H9 (cell line): ENCODE measurements around the gene KCNK1. TPM values are rescaled to one million over a fixed set of nuclear protein-coding genes. Genes with fewer than 3 reads are reported as not detected.
"Not testable (repeated sequence)": the region's sequence is repeated elsewhere in the genome, so short reads cannot be mapped to it uniquely, and the experiment has no call there.

Experiments used
- DNase-seq: peaks from one replicate; pipeline ENCODE4 v3.0.0-alpha.2; 2017
- H2AFZ ChIP-seq: one replicate; pipeline ENCODE4 v1.6.1; 2013; ENCODE audit warnings: mild to moderate bottlenecking, low read length, control low read depth, moderate library complexity
- H2AK5ac ChIP-seq: 2 replicates; pipeline ENCODE4 v1.6.1; 2013; ENCODE audit warnings: low read length, control low read depth, mixed read lengths; ENCODE audit not compliant: insufficient read length
- H2BK120ac ChIP-seq: one replicate; pipeline ENCODE4 v1.6.1; 2013; ENCODE audit warnings: low read depth, mild to moderate bottlenecking, low read length, control low read depth, inconsistent platforms; ENCODE audit not compliant: poor library complexity, severe bottlenecking
- H2BK12ac ChIP-seq: 2 replicates; pipeline ENCODE4 v1.6.1; 2013; ENCODE audit warnings: low read length, control low read depth, mixed read lengths, low read depth; ENCODE audit not compliant: insufficient read length
- H2BK15ac ChIP-seq: 2 replicates; pipeline ENCODE4 v1.6.1; 2013; ENCODE audit warnings: low read depth, low read length, control low read depth
- H2BK20ac ChIP-seq: one replicate; pipeline ENCODE4 v1.6.1; 2013; ENCODE audit warnings: low read depth, mild to moderate bottlenecking, low read length, control low read depth, inconsistent platforms; ENCODE audit not compliant: poor library complexity, severe bottlenecking
- H2BK5ac ChIP-seq: 2 replicates; pipeline ENCODE4 v1.6.1; 2013; ENCODE audit warnings: low read length, control low read depth, mixed read lengths; ENCODE audit not compliant: insufficient read length
- H3K14ac ChIP-seq: 2 replicates; pipeline ENCODE4 v1.6.1; 2013; ENCODE audit warnings: low read length, control low read depth; ENCODE audit not compliant: insufficient read depth
- H3K18ac ChIP-seq: 2 replicates; pipeline ENCODE4 v1.6.1; 2013; ENCODE audit warnings: low read depth, mild to moderate bottlenecking, mixed read lengths, low read length, control low read depth; ENCODE audit not compliant: insufficient read length
- H3K23ac ChIP-seq: 2 replicates; pipeline ENCODE4 v1.6.1; 2013; ENCODE audit warnings: low read length, control low read depth, mixed read lengths, low read depth; ENCODE audit not compliant: insufficient read length
- H3K23me2 ChIP-seq: 2 replicates; pipeline ENCODE4 v1.6.1; 2013; ENCODE audit warnings: low read depth, mild to moderate bottlenecking, mixed read lengths, low read length, control low read depth; ENCODE audit not compliant: insufficient read length, poor library complexity, severe bottlenecking
- H3K27ac ChIP-seq: 2 replicates; pipeline ENCODE4 v1.5.1; 2013; ENCODE audit warnings: low read length, control low read depth, mixed read lengths, low read depth; ENCODE audit not compliant: insufficient read length
- H3K27me3 ChIP-seq: 2 replicates; pipeline ENCODE4 v1.6.1; 2013; ENCODE audit warnings: low read length, control low read depth, inconsistent platforms; ENCODE audit not compliant: insufficient read depth
- H3K4ac ChIP-seq: 2 replicates; pipeline ENCODE4 v1.6.1; 2013; ENCODE audit warnings: low read depth, mild to moderate bottlenecking, control low read depth, inconsistent platforms, low read length, moderate library complexity
- H3K4me1 ChIP-seq: 2 replicates; pipeline ENCODE4 v1.6.1; 2013; ENCODE audit warnings: low read length, control low read depth, inconsistent platforms; ENCODE audit not compliant: insufficient read depth
- H3K4me2 ChIP-seq: 2 replicates; pipeline ENCODE4 v1.6.1; 2013; ENCODE audit warnings: low read length, control low read depth, mixed read lengths; ENCODE audit not compliant: insufficient read length, insufficient read depth
- H3K56ac ChIP-seq: 2 replicates; pipeline ENCODE4 v1.6.1; 2013; ENCODE audit warnings: low read depth, mild to moderate bottlenecking, mixed read lengths, low read length, control low read depth; ENCODE audit not compliant: insufficient read length
- H3K79me1 ChIP-seq: 2 replicates; pipeline ENCODE4 v1.6.1; 2013; ENCODE audit warnings: low read depth, mild to moderate bottlenecking, moderate library complexity, low read length, control low read depth, inconsistent platforms; ENCODE audit not compliant: insufficient read depth, poor library complexity, severe bottlenecking
- H3K79me2 ChIP-seq: 2 replicates; pipeline ENCODE4 v1.6.1; 2013; ENCODE audit warnings: low read length, control low read depth, inconsistent platforms; ENCODE audit not compliant: insufficient read depth
- H3K9ac ChIP-seq: 2 replicates; pipeline ENCODE4 v1.6.1; 2013; ENCODE audit warnings: low read length, control low read depth, mixed read lengths; ENCODE audit not compliant: insufficient read length; ENCODE audit errors: extremely low read depth
- H3K9me3 ChIP-seq: one replicate; pipeline ENCODE4 v1.6.1; 2013; ENCODE audit warnings: low read depth, low read length, inconsistent platforms; ENCODE audit not compliant: control insufficient read depth
- H3T11ph ChIP-seq: one replicate; pipeline ENCODE4 v1.6.1; 2013; ENCODE audit warnings: mild to moderate bottlenecking, low read length, control low read depth, inconsistent platforms
- H4K20me1 ChIP-seq: one replicate; pipeline ENCODE4 v1.6.1; 2013; ENCODE audit not compliant: control insufficient read depth, insufficient read length, insufficient read depth
- H4K5ac ChIP-seq: 2 replicates; pipeline ENCODE4 v1.6.1; 2013; ENCODE audit warnings: low read depth, mild to moderate bottlenecking, mixed read lengths, low read length, control low read depth; ENCODE audit not compliant: insufficient read length
- H4K8ac ChIP-seq: replicated peaks from 2 replicates; pipeline ENCODE4 v1.6.1; 2013; ENCODE audit warnings: low read length, control low read depth, mixed read lengths, low read depth; ENCODE audit not compliant: insufficient read length
- H4K91ac ChIP-seq: 2 replicates; pipeline ENCODE4 v1.6.1; 2013; ENCODE audit warnings: low read depth, mild to moderate bottlenecking, moderate library complexity, mixed read lengths, low read length, control low read depth; ENCODE audit not compliant: insufficient read length
- H3K27ac Mint-ChIP-seq, 3 experiments: 2 replicates in 2 of 3; 3 replicates in 1 of 3; pipeline ENCODE4 v1.8.0; 2020 to 2021; ENCODE audit warnings: mixed read lengths in 3 of 3, mild to moderate bottlenecking in 1 of 3, moderate library complexity in 1 of 3
- H3K27me3 Mint-ChIP-seq: 2 replicates; pipeline ENCODE4 v1.8.0; 2021; ENCODE audit warnings: low read depth, mild to moderate bottlenecking, moderate library complexity, mixed read lengths
- H3K36me3 Mint-ChIP-seq, 3 experiments: 2 replicates in 2 of 3; 3 replicates in 1 of 3; pipeline ENCODE4 v1.8.0; 2020 to 2021; ENCODE audit warnings: low read depth in 3 of 3, mixed read lengths in 3 of 3; ENCODE audit not compliant: insufficient read depth in 1 of 3
- H3K4me1 Mint-ChIP-seq, 2 experiments: 2 replicates each; pipeline ENCODE4 v1.8.0; 2020; ENCODE audit warnings: mixed read lengths in 2 of 2
- H3K4me3 Mint-ChIP-seq, 2 experiments: 2 replicates in 1 of 2; 3 replicates in 1 of 2; pipeline ENCODE4 v1.8.0; 2020 to 2021; ENCODE audit warnings: mild to moderate bottlenecking in 2 of 2, mixed read lengths in 2 of 2, moderate library complexity in 1 of 2
- H3K9me3 Mint-ChIP-seq, 2 experiments: 2 replicates in 1 of 2; 3 replicates in 1 of 2; pipeline ENCODE4 v1.8.0; 2020; ENCODE audit warnings: mild to moderate bottlenecking in 2 of 2, mixed read lengths in 2 of 2, moderate library complexity in 1 of 2
- CTCF ChIP-seq: fragments of 200-600 bp; sonication (generic); conservative IDR thresholded peaks from 3 replicates; pipeline ENCODE4 v1.8.0; 2021; ENCODE audit warnings: antibody characterized with exemption, mild to moderate bottlenecking
- WGBS: extraction: QIAGEN DNeasy Blood & Tissue Kit; methylation state at CpG from one replicate; pipeline ENCODE4 v1.1.7; 2013; ENCODE audit warnings: missing lambda C conversion rate, low lambda C conversion rate, mixed read lengths; ENCODE audit not compliant: insufficient read length; ENCODE audit errors: extremely low coverage; 5-methylcytosine and 5-hydroxymethylcytosine counted together
- total RNA-seq: library from RNA; stranded (reverse); gene quantifications from 2 replicates; pipeline ENCODE4 v1.2.1, GENCODE V29; 2021

Gene KCNK1
- total RNA-seq, 1 experiment from 2014 or later, result 9.9 TPM

GRCh38 chr1:233617025-233617424, 3.1 kb downstream of the KCNK1 start:
- Histone ChIP-seq H2AK5ac (no peak overlapping the region), H3K56ac (no peak overlapping the region), H3K4me1 (no peaks in the 10 kb centered on the region), H4K8ac (no peak overlapping the region), H2BK12ac (no peak overlapping the region), H3K23me2 (peaks cover 12% of the 10 kb centered on the region), H3K18ac (no peak overlapping the region), H3T11ph (no peak overlapping the region), H3K79me2 (no peaks in the 10 kb centered on the region), H3K4me2 (no peak overlapping the region), H2BK15ac (no peak overlapping the region), H3K27me3 (no peaks in the 10 kb centered on the region; the same call in 1 of the 2 replicates), H4K5ac (no peak overlapping the region), H2BK20ac (no peak overlapping the region), H2AFZ (no peak overlapping the region), H3K27ac (no peak overlapping the region), H2BK120ac (no peak overlapping the region), H4K91ac (no peak overlapping the region), H3K9ac (no peak overlapping the region), H4K20me1 (no peaks in the 10 kb centered on the region), H3K79me1 (no peaks in the 10 kb centered on the region), H3K9me3 (no peaks in the 10 kb centered on the region), H3K23ac (no peak overlapping the region), H3K4ac (no peak overlapping the region), H3K14ac (no peak overlapping the region), H2BK5ac (no peak overlapping the region)
- Mint-ChIP-seq H3K27ac (no peak overlapping the region), H3K36me3 (peaks cover 7 to 23% (median 21%) of the 10 kb centered on the region in 3 experiments), H3K27me3 (peaks cover 19% of the 10 kb centered on the region), H3K9me3 (no peaks in the 10 kb centered on the region; a peak in 1 of 5 replicates), H3K4me3 (no peak overlapping the region), H3K4me1 (peaks cover 20 to 25% of the 10 kb centered on the region in 2 experiments)
- WGBS, result no CpG with 5 or more reads among the region's 1 CpG
- no peak for DNase-seq
- TF ChIP-seq CTCF, result no peak

- not testable (repeated sequence) for DNase-seq, H3K4me1 ChIP-seq, H3K9me3 ChIP-seq, H3K23me2 ChIP-seq, H3K4me2 ChIP-seq, H3K4me3 Mint-ChIP-seq, H3K9me3 Mint-ChIP-seq, H3K79me1 ChIP-seq, H2BK120ac ChIP-seq, H3K27me3 ChIP-seq, H2BK12ac ChIP-seq, H3K27ac ChIP-seq, H2AK5ac ChIP-seq, H2BK20ac ChIP-seq, H3K79me2 ChIP-seq, H4K91ac ChIP-seq, H2BK15ac ChIP-seq, H4K20me1 ChIP-seq, H3K56ac ChIP-seq, H3T11ph ChIP-seq, H3K4ac ChIP-seq, H3K27me3 Mint-ChIP-seq, H3K14ac ChIP-seq, H2AFZ ChIP-seq, H3K9ac ChIP-seq, H3K23ac ChIP-seq, H4K5ac ChIP-seq, H3K27ac Mint-ChIP-seq, H3K18ac ChIP-seq, H4K8ac ChIP-seq, H2BK5ac ChIP-seq
- H3K36me3 Mint-ChIP-seq, result peaks cover 7 to 23% (median 21%) of the 10 kb centered on the region in 3 experiments
- no CpG with 5 or more reads among the region's 7 CpGs for WGBS
- H3K4me1 Mint-ChIP-seq, result peaks cover 23 to 30% of the 10 kb centered on the region in 2 experiments
Observed at GRCh38 chr1:233619414-233619813, 5.5 kb downstream of the KCNK1 start.
